Measurements from ENCODE around the gene SIGLEC12.

DNA sequence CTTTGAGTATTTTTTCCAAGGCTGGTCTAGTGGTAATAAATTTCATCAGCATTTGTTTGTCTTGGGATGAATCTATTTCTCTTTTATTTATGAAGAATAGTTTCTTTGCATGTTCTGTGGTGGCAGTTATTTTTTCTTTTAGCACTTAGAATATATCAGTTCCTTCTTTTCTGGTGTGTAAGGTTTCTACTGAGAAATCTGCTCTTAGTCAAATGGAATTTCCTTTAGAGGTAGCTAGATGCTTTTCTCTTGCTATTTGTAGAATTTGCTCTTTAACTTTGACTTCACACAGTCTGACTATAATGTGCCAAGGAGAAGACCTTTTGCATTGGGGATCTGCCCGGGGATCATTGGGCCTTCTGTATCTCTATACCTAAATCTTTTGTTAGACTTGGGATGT, 33.9 kb upstream of the SIGLEC12 start:
- TF ChIP-seq POLR2A (IDR thresholded peaks at IDR 0.05) (no peak), CTCF (IDR thresholded peaks at IDR 0.05 in 8 of 11, conservative IDR thresholded peaks at IDR 0.05 in 3 of 11) (no peak)
